AG04450 (cell line): ENCODE measurements around the gene PET100. TPM values are rescaled to one million over a fixed set of nuclear protein-coding genes. Genes with fewer than 3 reads are reported as not detected.

ENCODE experiments used
- CTCF ChIA-PET: fragments of 300-600, 350-600 bp; formaldehyde crosslinking; extraction: SDS; loops from one replicate; lab custom pipeline; 2022; ENCODE audit warnings: antibody characterized with exemption, inconsistent platforms; lab: Charles Lee
- POLR2A ChIA-PET: fragments of 350-600 bp; formaldehyde crosslinking; extraction: SDS; loops from one replicate; lab custom pipeline; 2021; ENCODE audit warnings: antibody characterized with exemption, inconsistent platforms; lab: Yijun Ruan, JAX
- DNase-seq: peaks from one replicate; pipeline ENCODE4 v3.0.0-alpha.2; 2011; ENCODE audit warnings: low read depth, low spot score
- H3K27ac ChIP-seq: one replicate; pipeline ENCODE4 v1.5.1; 2012; ENCODE audit warnings: low read depth, low read length, control low read depth
- H3K27me3 ChIP-seq: one replicate; pipeline ENCODE4 v1.6.0; 2012; ENCODE audit warnings: low read length; ENCODE audit not compliant: control insufficient read depth, insufficient read depth
- H3K4me3 ChIP-seq: 2 replicates; pipeline ENCODE4 v1.5.1; 2011; ENCODE audit warnings: mild to moderate bottlenecking, low read depth, low read length, control low read depth
- H3K9me3 ChIP-seq: 2 replicates; pipeline ENCODE4 v1.5.1; 2012; ENCODE audit warnings: low read length; ENCODE audit not compliant: control insufficient read depth, insufficient read depth
- polyA plus RNA-seq: library from polyadenylated mRNA; depleted of rRNA; stranded (reverse); fragments of >200 nt; gene quantifications from 2 replicates; pipeline ENCODE4 v1.2.3, GENCODE V29; 2011
- TF ChIP-seq, protein P1 (sequence below): IDR thresholded peaks from 2 replicates; pipeline ENCODE4 v1.5.1; 2011; ENCODE audit warnings: low read depth, low read length, control low read depth, inconsistent platforms

PET100 gene
- polyA plus RNA-seq, 1 experiment: 46.7 TPM

DNA sequence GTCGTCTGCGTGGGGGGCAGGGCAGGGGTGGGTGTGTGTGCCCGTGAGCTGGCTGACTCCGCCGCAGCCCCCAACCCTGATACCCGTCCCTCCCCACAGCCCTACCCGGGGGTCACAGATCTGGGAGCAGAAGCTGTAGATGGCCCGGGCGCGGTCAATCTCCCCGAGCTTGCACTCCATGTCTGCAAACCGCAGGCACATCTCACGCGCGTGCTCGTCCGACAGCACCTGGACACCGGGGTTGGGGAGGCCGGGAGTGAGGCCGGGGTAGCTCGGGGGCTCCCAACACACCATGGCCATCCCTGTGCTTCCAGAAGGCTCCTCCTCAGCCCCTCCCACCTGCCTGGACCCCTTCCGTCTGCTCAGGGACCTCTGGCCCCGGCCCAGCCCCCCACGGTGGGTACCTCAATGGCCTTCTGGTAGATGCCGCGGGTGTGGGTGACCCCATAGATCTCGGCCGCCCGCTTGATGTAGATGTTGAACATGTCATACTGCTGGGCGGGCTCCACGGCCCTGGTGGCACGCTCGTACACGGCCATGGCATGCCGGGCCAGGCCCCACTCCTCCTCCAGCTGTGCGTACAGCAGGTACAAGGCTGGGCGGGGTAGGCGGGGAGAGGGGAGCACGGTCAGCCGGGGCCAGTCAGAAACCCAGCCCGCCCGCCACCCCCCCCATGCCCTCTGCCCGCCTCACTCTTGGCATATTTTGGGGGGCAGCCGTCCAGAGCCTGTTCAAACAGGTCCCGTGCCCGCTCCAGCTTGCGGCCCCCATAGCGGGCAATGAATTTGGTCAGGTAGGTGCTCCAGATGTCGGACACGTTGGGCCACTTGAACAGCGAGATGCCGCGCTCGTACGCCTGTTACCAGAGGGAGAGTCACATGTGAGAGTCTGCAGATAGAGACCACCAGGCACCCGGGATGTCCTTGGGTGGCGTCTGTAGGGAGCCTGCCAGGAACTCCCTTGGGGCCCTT is 8.9 kb upstream of the PET100 start:
- TF ChIP-seq, protein P1, sequence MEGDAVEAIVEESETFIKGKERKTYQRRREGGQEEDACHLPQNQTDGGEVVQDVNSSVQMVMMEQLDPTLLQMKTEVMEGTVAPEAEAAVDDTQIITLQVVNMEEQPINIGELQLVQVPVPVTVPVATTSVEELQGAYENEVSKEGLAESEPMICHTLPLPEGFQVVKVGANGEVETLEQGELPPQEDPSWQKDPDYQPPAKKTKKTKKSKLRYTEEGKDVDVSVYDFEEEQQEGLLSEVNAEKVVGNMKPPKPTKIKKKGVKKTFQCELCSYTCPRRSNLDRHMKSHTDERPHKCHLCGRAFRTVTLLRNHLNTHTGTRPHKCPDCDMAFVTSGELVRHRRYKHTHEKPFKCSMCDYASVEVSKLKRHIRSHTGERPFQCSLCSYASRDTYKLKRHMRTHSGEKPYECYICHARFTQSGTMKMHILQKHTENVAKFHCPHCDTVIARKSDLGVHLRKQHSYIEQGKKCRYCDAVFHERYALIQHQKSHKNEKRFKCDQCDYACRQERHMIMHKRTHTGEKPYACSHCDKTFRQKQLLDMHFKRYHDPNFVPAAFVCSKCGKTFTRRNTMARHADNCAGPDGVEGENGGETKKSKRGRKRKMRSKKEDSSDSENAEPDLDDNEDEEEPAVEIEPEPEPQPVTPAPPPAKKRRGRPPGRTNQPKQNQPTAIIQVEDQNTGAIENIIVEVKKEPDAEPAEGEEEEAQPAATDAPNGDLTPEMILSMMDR: no peak
- no peaks in the 10 kb centered on the region for H3K27me3 ChIP-seq
- ChIA-PET POLR2A (no interaction called here), CTCF (no interaction called here)
- H3K27ac ChIP-seq: no peak overlapping the region
- no peak for DNase-seq
- no peak overlapping the region for H3K4me3 ChIP-seq
- H3K9me3 ChIP-seq: no peaks in the 10 kb centered on the region; the same call in 1 of the 2 replicates

DNA sequence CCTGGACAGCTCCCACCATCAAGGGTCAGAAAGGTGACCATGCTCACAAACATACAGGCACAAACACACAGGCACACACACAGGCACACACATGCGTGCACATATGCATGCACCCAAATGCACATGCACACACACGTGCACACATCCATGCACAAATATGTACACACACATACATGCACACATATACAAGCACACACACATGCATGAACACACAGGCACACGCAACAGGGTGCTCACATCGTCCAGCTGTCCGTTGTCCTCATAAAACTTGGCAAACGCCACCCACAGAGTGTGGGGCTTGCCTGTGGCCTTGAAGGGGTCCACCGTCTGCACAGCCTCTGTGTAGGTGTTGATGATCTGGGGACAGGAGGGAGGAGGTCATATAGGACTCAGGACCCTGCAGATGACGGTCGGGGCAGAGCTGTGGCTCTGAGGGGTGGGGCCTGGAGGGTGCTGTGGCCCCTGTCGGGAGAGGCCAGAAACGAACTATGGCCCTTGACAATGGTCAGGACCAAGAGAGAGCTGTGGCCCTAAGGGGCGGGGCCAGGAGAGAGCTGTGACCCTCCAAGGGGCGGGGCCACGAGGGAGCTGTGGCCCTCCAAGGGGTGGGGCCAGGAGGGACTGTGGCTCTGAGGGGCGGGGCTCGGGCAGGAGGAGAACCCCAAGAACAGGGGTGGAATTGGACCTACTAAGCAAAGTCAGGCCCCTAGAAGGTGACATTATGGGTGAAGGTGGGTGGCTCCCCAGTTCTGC is 6.5 kb upstream of the PET100 start:
- Histone ChIP-seq H3K27ac (no peak overlapping the region), H3K9me3 (no peaks in the 10 kb centered on the region; the same call in 1 of the 2 replicates), H3K4me3 (no peak overlapping the region), H3K27me3 (no peaks in the 10 kb centered on the region)
- no peak for DNase-seq
- POLR2A ChIA-PET: interaction anchor here (1.1 kb wide), 1 partner anchor 11 kb away, joined by 3 read pairs; the partner anchor contains the start of gene PCP2
- CTCF ChIA-PET: no interaction called here
- TF ChIP-seq, protein P1: no peak

DNA sequence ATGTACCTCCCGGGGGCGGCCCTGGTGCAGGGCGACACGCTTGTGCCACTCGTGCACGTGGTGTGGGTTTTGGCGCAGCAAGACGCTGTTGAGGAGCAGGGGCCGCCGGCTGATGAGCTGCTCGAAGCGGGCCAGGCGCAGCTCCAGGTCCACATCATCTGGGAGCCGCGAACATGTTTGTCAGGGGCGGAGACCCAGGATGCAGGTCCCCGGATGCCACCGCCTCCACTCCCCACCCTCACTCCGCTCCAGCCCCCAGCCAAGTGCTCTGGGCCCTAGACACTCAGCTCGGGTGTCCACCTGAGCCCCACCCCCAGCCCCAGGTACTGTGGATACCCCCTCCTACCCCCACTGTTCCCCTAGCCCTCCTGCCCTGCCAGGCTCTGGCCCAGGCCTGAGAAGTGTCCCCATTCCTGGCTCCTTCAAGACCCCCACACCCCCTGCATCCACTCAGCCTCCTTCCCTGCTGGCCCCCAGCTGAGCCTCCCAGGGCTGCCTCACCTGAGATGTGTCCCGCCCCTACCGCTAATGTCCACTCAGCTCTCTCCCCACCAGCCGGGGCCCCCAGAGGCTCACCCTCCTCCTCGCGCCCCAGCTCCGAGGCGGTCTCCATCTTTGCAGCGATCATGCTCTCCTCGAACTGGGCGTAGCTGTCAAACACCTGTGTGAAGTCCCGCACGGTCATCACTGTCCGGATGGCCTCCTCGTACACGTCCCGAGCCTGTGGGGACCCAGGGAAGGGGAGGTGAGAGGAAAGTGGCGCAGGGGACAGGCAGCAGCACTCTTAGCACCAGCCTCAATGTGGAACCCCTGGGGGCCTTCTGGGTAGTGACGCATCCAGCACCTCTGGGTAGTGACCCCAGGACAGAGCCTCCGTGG is 5.6 kb upstream of the PET100 start:
- Histone ChIP-seq H3K27ac (no peak overlapping the region), H3K9me3 (no peaks in the 10 kb centered on the region; the same call in 1 of the 2 replicates), H3K4me3 (no peak overlapping the region), H3K27me3 (no peaks in the 10 kb centered on the region)
- no peak for DNase-seq
- ChIA-PET CTCF (no interaction called here), POLR2A (interaction anchor here (1.1 kb wide), 1 partner anchor 10 kb away, joined by 3 read pairs; the partner anchor contains the start of gene PCP2)
- TF ChIP-seq, protein P1: no peak

DNA sequence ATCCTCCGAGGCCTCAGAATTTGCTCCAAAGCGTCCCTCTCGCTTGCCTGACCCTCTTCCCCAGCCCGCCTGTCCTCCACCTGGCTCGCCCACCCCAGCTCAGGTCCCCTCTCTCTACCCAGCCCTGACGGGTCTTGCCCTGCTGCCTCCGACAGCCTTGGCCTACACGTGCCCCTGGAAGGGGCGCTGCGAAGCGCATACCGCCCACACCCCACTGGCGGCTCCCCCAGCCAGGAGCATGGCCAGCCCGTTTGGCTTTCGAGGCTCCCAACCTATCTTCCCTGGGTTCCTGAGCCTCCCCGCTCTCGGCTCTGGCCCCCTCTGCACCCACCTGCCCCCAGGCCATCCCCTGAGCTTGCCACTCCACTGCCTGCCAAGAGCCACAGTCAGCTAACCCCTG is 4.8 kb upstream of the PET100 start:
- TF ChIP-seq, protein P1: no peak
- POLR2A ChIA-PET: interaction anchor here (0.6 kb wide), 1 partner anchor 10 kb away, joined by 3 read pairs; no protein-coding TSS in a partner anchor
- CTCF ChIA-PET: no interaction called here

More for the DNA sequence above, 4.8 kb upstream of the PET100 start:
- Histone ChIP-seq H3K27me3 (no peaks in the 10 kb centered on the region), H3K27ac (no peak overlapping the region), H3K9me3 (no peaks in the 10 kb centered on the region; the same call in 1 of the 2 replicates), H3K4me3 (no peak overlapping the region)
- no peak for DNase-seq
